Medulla oblongata (tissue), 1 donor: ENCODE results near the gene TREML2.
"Not testable (repeated sequence)": the region's sequence is repeated elsewhere in the genome, so short reads cannot be mapped to it uniquely, and the experiment has no call there.

Source experiments
- DNase-seq: peaks from one replicate; pipeline ENCODE4 v3.0.0-alpha.2; 2015; ENCODE audit errors: extremely low spot score

Gene TREML2, protein sequence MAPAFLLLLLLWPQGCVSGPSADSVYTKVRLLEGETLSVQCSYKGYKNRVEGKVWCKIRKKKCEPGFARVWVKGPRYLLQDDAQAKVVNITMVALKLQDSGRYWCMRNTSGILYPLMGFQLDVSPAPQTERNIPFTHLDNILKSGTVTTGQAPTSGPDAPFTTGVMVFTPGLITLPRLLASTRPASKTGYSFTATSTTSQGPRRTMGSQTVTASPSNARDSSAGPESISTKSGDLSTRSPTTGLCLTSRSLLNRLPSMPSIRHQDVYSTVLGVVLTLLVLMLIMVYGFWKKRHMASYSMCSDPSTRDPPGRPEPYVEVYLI

DNA sequence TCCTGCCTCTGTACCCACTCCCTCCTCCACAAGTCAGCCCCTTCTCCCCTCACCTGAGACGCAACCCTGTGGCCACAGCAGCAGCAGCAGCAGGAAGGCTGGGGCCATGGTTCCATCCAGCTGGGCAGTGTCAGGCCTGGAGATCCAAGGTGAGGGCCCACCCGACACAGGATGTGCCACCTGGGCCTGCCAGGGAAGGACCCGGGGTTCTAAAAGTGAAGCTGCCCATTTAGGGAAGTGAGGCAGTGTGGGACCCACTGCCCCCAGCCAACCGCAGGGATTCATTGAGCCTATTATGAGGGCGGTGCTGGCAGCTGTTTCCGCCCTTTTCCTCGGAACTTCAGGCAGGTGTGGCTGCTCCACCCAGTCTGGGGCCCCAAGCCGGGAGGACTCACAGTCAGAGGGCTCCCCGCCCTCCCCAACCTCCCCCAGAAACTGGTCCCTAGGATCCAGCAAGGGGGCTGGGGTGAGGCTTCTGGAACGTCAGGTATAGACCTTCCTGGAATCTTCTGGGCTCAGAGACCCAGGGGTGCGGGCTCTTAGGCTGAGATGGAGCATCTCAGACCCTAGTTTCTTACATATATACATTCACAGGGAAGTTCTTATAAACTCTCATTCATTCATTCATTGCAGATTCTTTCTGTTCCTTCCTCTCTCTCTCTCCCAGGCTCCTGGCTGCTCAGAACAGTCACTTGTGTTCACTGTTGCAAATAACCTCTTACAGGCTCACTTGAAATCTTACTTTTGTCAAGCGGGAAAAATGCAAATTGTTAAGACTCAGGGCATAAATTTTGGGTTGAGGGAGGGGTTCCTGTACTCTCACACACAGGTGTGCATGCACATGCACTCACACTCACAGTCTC lies at the start of gene TREML2:
Gene TREML2, minus strand, starts transcription at position 249 of the 863 bp plus-strand sequence. Its CDS starts 141 bp downstream, at position 108.
- DNase-seq = no peak

DNA sequence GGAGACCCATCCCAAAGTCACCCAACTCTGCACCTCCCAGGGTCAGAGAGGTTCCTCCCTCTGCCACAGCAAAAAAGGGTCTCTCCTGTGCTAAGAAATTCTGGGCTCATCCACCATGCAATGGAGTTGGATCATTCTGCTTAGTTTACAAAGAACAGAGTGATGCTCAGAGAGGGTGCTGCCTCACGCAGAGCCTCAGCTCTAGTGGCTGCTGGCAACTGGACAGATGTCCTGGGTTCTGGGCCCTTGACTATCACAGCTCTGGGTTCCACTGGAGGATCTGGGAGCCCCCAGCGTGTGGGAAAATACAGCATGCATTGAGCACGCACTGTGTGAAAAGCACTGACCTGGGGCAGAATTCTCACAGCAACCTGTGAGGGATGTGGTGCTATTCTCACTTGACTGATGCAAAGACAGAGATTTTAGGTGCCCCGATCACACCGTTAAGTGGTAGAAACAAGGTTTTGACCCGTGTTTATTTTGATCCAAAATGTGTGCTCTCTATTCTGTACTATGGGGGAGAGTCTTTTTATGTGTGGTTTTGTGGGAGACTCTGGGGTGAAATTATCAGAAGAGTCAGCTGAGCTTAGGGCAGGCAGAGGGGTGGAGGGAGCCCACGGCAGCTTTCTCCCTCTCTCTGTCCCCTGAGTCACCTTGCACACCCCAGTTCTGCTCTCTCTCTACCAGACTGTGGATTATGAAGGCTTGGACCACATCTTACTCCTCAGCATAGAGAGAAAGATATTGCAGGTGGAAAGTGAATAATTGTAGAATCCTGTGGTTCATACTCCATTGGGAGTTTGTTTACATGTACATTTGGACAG lies 47.1 kb upstream of the TREML2 start:
- no peak for DNase-seq

DNA sequence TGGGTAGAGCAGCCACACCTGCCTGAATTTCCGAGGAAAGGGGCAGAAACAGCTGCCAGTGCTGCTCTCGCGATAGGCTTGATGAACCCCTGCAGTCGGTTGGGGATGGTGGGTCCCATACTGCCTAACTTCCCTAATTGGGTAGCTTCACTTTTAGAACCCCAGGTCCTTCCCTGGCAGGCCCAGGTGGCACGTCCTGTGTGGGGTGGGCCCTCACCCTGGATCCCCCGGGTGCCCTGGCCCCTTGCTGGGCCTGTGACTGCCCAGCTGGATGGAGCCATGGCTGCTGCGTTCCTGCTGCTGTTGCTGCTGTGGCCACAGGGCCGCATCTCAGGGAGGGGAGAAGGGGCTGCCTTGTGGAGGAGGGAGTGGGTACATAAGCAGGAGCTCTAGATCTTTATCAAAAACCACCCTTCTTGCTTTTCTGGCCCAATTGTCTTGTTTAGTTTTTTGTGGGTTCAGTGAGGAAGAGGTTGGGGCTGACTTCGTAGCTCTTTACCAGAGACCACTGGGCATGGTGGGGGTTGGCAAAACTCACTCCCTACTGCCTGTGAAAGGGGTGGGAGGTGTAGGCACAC lies 46.4 kb upstream of the TREML2 start:
- no peak for DNase-seq

DNA sequence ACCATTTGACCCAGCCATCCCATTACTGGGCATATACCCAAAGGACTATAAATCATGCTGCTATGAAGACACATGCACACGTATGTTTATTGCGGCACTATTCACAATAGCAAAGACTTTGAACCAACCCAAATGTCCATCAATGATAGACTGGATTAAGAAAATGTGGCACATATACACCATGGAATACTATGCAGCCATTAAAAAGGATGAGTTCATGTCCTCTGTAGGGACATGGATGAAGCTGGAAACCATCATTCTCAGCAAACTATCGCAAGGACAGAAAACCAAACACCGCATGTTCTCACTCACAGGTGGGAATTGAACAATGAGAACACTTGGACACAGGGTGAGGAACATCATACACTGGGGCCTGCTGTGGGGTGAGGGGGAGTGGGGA lies 45.6 kb upstream of the TREML2 start:
- DNase-seq = not testable (repeated sequence)

DNA sequence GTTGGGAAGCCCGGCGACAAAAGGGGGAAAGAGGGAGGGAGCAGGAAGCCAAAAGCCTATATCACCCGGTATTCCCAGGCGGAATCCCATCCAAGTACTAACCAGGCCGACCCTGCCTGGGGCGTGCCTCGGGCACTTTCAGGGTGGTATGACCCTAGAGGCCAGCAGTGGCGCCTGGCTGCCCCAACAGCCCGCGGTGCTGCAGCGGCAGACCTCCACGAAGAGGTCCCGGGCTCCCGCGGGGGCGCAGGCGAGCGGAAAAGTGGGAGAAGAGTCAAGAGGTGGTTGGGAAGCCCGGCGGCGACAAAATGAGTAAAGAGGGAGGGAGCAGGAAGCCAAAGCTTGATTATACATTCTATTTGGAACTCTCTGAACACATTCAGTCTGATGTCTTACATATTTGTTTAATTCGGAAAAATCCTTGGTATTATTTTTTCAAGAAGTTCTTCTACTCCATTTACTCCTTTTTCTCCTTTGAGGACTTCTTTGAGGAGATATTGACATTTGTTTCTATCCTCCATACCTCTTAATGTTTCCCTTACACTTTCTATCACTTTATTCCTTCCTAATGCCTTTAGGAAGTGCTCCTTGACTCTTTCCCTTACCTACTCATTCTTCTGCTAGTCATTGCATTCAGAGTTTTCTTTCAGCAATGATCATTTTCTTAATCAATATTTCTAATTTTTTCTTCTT lies 38.7 kb upstream of the TREML2 start:
- no peak for DNase-seq

DNA sequence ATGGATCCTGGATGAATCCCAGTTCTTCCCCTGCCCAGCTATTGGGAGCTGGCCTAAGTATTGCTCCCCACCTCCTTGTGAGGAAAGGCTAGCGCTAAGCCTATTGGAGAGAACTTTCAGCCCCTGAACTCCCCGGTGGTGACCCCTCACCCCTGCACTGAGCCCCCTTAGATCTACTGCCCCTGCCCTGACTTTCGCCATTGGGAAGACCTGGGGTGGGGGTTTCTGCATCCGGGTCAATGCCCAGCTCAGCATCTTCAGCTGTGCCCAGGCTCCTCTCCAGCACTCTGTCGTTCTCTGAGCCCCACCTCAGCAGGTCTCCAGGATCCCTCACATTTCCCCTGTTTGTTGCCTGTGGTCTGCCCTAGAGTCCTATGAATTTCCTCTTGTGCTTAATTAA lies 36.2 kb upstream of the TREML2 start:
- no peak for DNase-seq

DNA sequence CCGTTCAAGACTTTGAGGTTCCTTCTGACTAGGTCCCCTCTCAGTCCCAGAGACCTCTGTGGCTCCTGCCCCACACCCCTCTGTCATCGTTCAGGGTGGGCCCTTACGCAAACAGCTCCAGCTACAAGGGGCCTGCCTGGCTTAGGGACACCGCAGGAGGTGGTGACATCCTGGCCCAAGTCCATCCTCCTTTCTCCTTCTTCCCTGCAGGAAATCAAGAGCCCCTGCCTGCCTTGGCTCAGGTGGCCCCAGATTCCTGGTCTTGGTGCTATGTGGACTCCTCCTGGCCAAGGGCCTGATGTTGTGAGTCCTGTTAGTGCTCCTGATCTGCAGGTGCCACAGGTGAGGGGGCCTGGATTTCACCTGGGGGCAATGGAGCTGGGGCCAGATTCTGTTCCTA lies 35.3 kb upstream of the TREML2 start:
- DNase-seq = no peak

DNA sequence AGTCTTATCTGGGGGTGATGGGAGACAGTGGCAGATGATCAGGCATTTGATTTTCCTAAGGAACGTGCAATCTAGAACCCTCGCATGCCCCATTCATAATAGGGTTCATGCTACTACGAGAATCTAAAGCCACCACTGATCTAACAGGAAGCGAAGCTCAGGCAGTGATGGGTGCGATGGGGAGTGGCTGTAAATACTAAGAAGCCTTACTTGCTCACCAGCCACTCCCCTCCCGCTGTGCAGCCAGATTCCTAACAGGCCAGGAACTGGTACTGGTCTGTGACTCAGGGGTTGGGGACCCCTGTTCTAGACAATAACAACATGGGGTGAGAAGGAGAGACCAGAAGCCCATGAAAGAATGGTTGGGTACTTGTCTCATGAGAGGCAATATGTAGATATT lies 31.7 kb upstream of the TREML2 start:
- no peak for DNase-seq

DNA sequence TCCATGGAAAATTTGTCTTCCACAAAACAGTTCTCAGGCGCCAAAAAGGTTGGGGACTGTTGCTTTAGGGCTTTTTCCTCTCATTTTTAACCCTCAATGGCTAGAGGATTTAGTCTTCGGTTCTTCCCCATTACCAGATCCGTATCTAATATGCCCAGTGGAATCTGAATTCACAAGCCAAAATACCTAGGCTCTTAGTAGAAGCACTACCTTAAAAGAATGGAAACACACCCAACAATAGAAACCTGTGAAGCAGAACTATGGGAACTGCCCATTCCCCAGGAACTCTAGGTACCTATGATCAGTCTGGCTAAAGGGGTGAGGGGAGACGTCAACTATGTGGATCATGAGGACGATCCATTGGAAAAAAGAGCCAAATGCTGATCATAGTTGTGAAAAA lies 30.3 kb upstream of the TREML2 start:
- no peak for DNase-seq

DNA sequence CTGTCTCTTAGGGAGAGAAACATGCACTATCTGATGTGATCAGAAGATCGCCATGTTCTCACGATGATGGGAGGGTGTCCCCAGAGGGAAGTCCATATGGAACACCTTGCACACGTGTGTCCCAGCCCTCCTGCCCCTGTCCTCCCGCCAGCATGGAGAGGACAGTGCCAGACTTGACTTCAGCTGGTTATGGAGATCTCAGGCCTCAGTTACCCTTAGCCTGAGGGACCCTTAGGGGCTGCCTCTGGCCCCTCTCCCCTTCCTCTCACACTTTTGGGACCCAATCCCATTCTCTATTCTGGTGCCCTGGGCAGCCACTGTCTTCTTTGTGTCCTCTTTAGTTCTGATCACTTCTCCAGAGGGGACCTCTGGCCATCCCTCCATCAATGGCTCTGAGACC lies 28.8 kb upstream of the TREML2 start:
- no peak for DNase-seq

DNA sequence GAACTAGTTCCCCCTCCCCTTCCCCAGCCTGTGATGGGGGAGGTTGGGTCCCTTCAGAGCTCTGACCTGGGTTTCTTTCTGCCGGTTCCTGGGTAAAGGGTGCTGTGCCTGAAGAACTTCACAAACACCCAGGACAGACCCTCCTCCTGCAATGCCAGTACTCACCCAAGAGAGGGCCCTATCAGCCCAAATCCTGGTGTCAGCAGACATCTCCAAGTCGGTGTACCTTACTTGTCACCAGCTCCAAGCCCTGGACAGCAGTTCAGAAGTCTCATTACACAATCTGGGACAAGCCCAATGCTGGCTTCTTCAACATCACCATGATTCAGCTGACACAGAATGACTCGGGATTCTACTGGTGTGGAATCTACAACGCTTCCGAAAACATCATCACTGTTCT lies 27.7 kb upstream of the TREML2 start:
- DNase-seq = no peak

DNA sequence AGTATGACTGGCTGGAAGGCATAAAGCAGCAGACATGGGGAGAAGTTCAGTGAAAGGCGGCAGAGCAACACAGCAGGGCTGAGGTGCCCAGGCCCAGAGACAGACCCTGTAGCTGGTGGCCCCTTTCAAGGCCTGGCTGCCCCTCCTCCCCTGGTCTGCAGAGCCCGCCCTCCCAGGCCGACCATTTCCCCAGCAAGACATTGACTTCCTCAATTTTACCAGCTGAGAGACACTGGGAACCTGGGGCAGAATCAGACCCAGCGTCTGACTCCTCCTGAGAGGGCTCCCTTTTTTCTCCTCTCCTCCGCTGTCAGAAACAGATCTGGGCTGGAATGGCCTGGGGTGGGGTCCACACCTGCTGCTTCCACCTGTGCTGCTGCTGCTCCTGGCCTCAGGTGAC lies 27.1 kb upstream of the TREML2 start, which contains the start of gene TREML4:
Gene TREML4, plus strand, starts transcription at position 254 of the 400 bp plus-strand sequence. Its CDS starts 79 bp downstream, at position 333.
- no peak for DNase-seq

DNA sequence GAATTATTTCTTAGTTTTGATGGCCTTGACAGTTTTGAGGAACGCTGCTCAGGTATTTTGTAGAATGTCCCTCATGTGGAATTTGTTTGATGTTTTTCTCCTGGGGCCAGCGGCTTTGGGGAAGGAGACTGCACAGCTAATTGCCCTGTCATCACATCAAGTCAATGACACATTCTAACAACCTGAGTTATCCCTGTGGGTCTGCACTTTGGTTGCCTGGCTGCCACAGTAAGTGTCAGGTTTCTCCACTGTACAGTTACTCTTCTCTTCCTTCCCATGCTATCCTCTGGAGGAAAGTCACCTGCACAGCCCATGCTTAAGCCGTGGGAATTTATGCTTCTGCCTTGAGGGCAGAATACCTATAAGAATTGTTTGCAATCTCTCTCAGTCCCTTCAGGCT lies 25.8 kb upstream of the TREML2 start:
- DNase-seq = no peak

DNA sequence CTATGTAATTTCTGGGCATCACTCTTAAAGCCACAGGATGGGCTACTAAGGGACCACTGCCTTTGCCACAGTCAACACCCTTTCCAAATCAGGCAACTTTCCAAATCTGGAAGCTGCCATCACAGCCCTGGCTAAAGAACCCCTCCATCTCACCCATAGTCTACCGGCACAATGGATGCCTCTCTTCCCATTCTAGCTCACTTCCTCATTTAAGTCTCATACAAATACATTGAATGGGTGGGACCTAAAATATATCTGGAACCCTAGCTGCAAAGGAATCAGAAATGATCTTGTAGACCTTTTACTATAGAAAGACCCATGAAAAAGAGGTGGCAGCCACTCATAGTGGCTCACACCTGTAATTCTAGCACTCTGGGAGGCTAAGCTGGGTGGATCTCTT lies 23.9 kb upstream of the TREML2 start:
- no peak for DNase-seq

DNA sequence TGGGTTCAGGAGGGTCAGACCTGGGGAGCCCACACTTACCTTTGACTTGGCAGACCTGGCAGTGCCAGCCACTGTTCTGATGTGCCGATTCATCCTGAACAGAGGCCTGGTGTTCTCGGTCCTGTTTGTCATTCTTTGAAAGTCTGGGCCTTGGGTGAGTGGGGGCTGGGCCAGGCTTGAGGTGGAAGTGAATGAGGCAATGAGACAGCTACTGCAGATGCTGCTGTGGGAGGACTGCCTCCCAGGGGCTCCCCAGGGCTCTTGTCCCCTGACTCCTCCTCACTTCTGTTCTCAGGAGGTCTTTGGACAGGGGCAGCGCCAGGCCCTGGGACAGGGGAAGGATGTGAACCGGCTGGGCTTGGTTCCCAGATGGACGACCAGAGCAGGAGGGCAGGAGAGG lies 21.6 kb upstream of the TREML2 start:
- no peak for DNase-seq

DNA sequence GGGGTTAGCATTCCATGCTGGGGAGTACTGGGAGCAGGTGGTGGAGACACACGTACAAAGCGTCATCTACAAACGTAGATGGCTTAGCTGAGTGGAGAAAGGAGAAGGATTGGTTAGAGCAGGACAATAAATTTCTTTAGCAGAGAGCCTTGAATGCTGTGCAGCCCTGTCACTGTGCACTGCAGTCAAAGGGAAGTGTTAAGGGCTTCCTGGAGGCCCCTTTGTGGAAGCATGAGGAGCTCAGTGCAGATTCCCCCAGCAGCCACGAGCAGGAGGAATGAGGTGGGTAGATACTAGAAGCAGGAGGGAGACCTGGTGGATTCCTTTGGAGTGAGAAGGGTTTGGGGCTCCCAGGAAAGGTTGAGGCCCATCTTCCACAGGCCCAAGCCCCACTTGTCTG lies 21.1 kb upstream of the TREML2 start:
- DNase-seq = no peak

DNA sequence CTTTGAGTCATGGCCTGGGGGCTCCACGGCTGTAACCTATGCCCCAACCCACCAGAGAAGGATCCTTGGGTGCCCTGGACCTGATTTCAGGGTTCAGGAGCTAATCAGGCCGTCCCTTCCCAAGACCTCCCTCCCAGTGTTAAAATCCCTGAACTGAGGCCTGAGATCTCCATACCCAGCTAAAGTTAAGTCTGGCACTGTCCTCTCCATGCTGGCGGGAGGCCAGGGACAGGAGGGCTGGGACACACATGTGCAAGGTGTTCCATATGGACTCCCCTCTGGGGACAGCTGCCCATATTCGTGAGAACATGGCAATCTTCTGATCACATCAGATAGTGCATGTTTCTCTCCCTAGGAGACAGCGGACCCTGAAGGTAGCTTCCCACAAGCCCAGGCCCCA lies 15.7 kb upstream of the TREML2 start:
- no peak for DNase-seq

DNA sequence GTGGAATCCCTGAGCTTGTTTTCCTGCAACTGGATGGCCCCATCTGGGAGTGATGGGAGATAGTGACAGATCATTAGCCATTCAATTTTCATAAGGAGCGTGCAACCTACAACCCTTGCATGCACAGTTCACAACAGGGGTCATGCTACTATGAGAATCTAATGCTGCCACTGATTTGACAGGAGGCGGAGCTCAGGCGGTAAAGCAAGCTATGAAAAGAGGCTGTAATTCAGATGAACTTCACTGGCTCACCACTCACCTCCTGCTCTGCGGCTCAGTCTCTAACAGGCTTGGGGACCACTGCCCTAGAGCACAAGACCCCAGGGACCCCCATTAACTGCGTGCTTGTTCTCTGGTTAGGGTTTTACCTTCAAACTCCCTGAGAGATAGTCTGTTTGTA lies 14.8 kb upstream of the TREML2 start:
- no peak for DNase-seq

DNA sequence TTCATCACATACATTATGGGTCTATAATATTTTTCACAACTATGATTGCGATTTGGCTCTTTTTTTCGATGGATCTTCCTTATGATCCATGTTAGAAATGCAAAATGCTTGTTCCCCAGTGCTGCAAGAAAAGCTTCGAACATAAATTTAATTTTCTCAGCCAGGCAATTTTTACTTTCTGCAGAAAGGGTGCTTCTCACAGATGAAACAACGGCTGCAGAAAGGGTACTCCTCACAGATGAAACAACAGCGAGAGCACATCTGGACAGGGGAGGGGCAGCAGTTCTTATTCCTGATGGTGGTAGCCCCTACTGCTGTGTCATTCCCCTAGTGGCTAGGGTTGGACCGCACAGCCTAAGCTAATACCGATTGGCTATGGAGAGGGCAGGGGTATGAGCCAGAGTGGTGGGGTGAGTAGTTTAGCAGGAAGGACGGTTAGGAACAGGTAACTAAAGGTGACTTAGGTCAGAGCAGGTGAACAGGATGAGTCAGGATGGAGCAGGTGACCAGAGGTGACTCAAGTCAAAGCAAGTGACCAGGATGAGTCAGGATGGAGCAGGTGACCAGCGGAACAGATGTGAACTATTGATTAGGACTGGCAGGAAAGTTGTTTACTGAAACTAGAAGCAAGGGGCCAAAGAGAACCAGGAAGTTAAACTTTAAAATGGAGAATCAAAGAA lies 13.8 kb upstream of the TREML2 start:
- DNase-seq = no peak

DNA sequence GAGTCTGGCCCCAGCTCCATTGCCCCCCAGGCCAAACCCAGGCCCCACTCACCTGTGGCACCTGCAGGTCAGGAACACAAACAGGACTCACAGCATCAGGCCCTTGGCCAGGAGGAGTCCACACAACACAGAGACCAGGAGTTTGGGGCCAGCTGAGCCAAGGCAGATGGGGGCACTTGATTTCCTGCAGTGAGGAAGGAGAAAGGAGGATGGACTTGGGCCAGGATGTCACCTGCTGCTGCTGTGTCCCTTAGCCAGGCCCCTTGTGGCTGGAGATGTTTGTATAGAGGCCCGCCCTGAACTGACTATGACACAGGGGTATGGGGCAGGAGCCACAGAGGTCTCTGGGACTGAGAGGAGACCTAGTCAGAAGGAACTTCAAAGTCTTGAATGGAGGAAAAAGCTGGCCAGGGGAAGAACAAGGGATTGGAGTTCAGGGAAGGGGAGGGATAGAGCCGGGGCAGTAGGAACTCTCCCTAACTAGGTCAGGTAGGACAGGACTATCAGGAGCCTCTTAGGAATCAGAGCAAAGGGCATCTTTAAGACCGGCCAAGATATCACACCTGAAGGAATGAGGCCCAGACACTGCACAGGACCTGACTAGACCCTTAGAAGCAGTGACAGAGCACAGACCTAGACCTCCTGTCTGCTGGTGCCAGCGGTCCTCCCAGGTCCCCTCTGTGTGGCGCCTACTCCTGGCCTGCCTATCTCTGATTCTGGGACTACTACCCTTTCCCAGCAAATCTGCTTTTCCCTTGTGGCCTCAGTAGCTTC lies 8.8 kb upstream of the TREML2 start:
- DNase-seq = no peak
